GM21367 (cell line): ENCODE results near the gene TEX51.

Experiments
- ATAC-seq: cut with Tn5 transposase; IDR thresholded peaks from one replicate; pipeline ENCODE4 v1.9.1; 2021; ENCODE audit not compliant: unreplicated experiment

Gene TEX51

GRCh38 chr2:126898636-126899035 lies at the start of gene TEX51:
Gene TEX51 (plus strand): TSS chr2:126898890. CDS start chr2:126898919, 29 bp downstream.
- ATAC-seq: no peak

- no peak for ATAC-seq
These were observed 49.6 kb upstream of the TEX51 start for GRCh38 chr2:126849054-126849453.

- ATAC-seq: no peak
These were observed 49.2 kb upstream of the TEX51 start for GRCh38 chr2:126849486-126849885.

- no peak for ATAC-seq
These were observed 48.6 kb upstream of the TEX51 start for GRCh38 chr2:126849991-126850535.

GRCh38 chr2:126850940-126851339 lies 47.8 kb upstream of the TEX51 start:
- no peak for ATAC-seq

GRCh38 chr2:126851756-126852155 lies 46.9 kb upstream of the TEX51 start:
- ATAC-seq: no peak

GRCh38 chr2:126852361-126852760 lies 46.3 kb upstream of the TEX51 start:
- ATAC-seq: no peak

GRCh38 chr2:126855606-126856005 lies 43.1 kb upstream of the TEX51 start:
- no peak for ATAC-seq

- no peak for ATAC-seq
These were observed 42.3 kb upstream of the TEX51 start for GRCh38 chr2:126856403-126856802.

- no peak for ATAC-seq
These were observed 41.2 kb upstream of the TEX51 start for GRCh38 chr2:126857502-126857901.

- ATAC-seq: no peak
These were observed 40.7 kb upstream of the TEX51 start for GRCh38 chr2:126858013-126858412.

- ATAC-seq: no peak
These were observed 40.3 kb upstream of the TEX51 start for GRCh38 chr2:126858436-126858835.

- ATAC-seq: no peak
These were observed 39.7 kb upstream of the TEX51 start for GRCh38 chr2:126858991-126859390.

GRCh38 chr2:126859631-126860030 lies 39.1 kb upstream of the TEX51 start:
- ATAC-seq: no peak

- ATAC-seq: no peak
These were observed 38.3 kb upstream of the TEX51 start for GRCh38 chr2:126860385-126860784.

GRCh38 chr2:126862730-126863129 lies 36.0 kb upstream of the TEX51 start:
- no peak for ATAC-seq

GRCh38 chr2:126863336-126864015 lies 35.2 kb upstream of the TEX51 start:
- ATAC-seq: no peak

GRCh38 chr2:126864861-126865260 lies 33.8 kb upstream of the TEX51 start:
- no peak for ATAC-seq

GRCh38 chr2:126866451-126866850 lies 32.2 kb upstream of the TEX51 start:
- ATAC-seq: no peak

GRCh38 chr2:126874961-126875360 lies 23.7 kb upstream of the TEX51 start:
- no peak for ATAC-seq

- ATAC-seq: no peak
These were observed 22.1 kb upstream of the TEX51 start for GRCh38 chr2:126876631-126877030.

GRCh38 chr2:126877041-126877440 lies 21.6 kb upstream of the TEX51 start:
- no peak for ATAC-seq
